ENCODE results near the gene LRMDA.

LRMDA gene

GRCh38 chr10:75722020-75722419, 290.6 kb downstream of the LRMDA start:
- Histone ChIP-seq H3K27ac (ENCODE audit: low read depth, low read length) (no peak overlapping the region), H3K36me3 (ENCODE audit: control insufficient read depth, insufficient read depth, low read length) (no peaks in the 10 kb centered on the region), H3K4me3 (ENCODE audit: low read depth, low read length) (no peak overlapping the region), H3K9ac (ENCODE audit: low read depth, low read length) (no peak overlapping the region), H3K9me3 (ENCODE audit: control insufficient read depth, insufficient read depth, low read length) (no peaks in the 10 kb centered on the region), H3K27me3 (ENCODE audit: control insufficient read depth, insufficient read depth, low read length) (no peaks in the 10 kb centered on the region), H3K4me1 (ENCODE audit: control insufficient read depth, insufficient read depth, low read length) (no peaks in the 10 kb centered on the region)

- Histone ChIP-seq H3K36me3 (ENCODE audit: control insufficient read depth, insufficient read depth, low read length) (no peaks in the 10 kb centered on the region), H3K4me3 (ENCODE audit: low read depth, low read length) (no peak overlapping the region), H3K27me3 (ENCODE audit: control insufficient read depth, insufficient read depth, low read length) (no peaks in the 10 kb centered on the region), H3K9ac (ENCODE audit: low read depth, low read length) (no peak overlapping the region), H3K27ac (ENCODE audit: low read depth, low read length) (no peak overlapping the region), H3K9me3 (ENCODE audit: control insufficient read depth, insufficient read depth, low read length) (no peaks in the 10 kb centered on the region), H3K4me1 (ENCODE audit: control insufficient read depth, insufficient read depth, low read length) (no peaks in the 10 kb centered on the region)
Observed at GRCh38 chr10:75722609-75723008, 291.2 kb downstream of the LRMDA start.

- H3K36me3 ChIP-seq (ENCODE audit: control insufficient read depth, insufficient read depth, low read length): no peaks in the 10 kb centered on the region
- H3K4me3 ChIP-seq (ENCODE audit: low read depth, low read length): no peak overlapping the region
- no peaks in the 10 kb centered on the region for H3K4me1 ChIP-seq (ENCODE audit: control insufficient read depth, insufficient read depth, low read length)
- no peaks in the 10 kb centered on the region for H3K27me3 ChIP-seq (ENCODE audit: control insufficient read depth, insufficient read depth, low read length)
- no peaks in the 10 kb centered on the region for H3K9me3 ChIP-seq (ENCODE audit: control insufficient read depth, insufficient read depth, low read length)
- H3K27ac ChIP-seq (ENCODE audit: low read depth, low read length): no peak overlapping the region
- H3K9ac ChIP-seq (ENCODE audit: low read depth, low read length): no peak overlapping the region
Observed at GRCh38 chr10:75723319-75723980, 292.0 kb downstream of the LRMDA start.

GRCh38 chr10:75724047-75724446, 292.6 kb downstream of the LRMDA start:
- H3K36me3 ChIP-seq (ENCODE audit: control insufficient read depth, insufficient read depth, low read length): no peaks in the 10 kb centered on the region
- no peak overlapping the region for H3K9ac ChIP-seq (ENCODE audit: low read depth, low read length)
- no peaks in the 10 kb centered on the region for H3K4me1 ChIP-seq (ENCODE audit: control insufficient read depth, insufficient read depth, low read length)

GRCh38 chr10:75726522-75727483, 295.4 kb downstream of the LRMDA start:
- H3K4me1 ChIP-seq (ENCODE audit: control insufficient read depth, insufficient read depth, low read length): no peaks in the 10 kb centered on the region
- no peak overlapping the region for H3K27ac ChIP-seq (ENCODE audit: low read depth, low read length)
- no peaks in the 10 kb centered on the region for H3K36me3 ChIP-seq (ENCODE audit: control insufficient read depth, insufficient read depth, low read length)
- no peak overlapping the region for H3K9ac ChIP-seq (ENCODE audit: low read depth, low read length)
- H3K27me3 ChIP-seq (ENCODE audit: control insufficient read depth, insufficient read depth, low read length): no peaks in the 10 kb centered on the region
- no peak overlapping the region for H3K4me3 ChIP-seq (ENCODE audit: low read depth, low read length)
- H3K9me3 ChIP-seq (ENCODE audit: control insufficient read depth, insufficient read depth, low read length): no peaks in the 10 kb centered on the region

More at GRCh38 chr10:75724047-75724446, 292.6 kb downstream of the LRMDA start:
- Histone ChIP-seq H3K9me3 (ENCODE audit: control insufficient read depth, insufficient read depth, low read length) (no peaks in the 10 kb centered on the region), H3K27me3 (ENCODE audit: control insufficient read depth, insufficient read depth, low read length) (no peaks in the 10 kb centered on the region), H3K4me3 (ENCODE audit: low read depth, low read length) (no peak overlapping the region), H3K27ac (ENCODE audit: low read depth, low read length) (no peak overlapping the region)

- Histone ChIP-seq H3K36me3 (ENCODE audit: control insufficient read depth, insufficient read depth, low read length) (no peaks in the 10 kb centered on the region), H3K27ac (ENCODE audit: low read depth, low read length) (no peak overlapping the region), H3K9me3 (ENCODE audit: control insufficient read depth, insufficient read depth, low read length) (no peaks in the 10 kb centered on the region), H3K27me3 (ENCODE audit: control insufficient read depth, insufficient read depth, low read length) (no peaks in the 10 kb centered on the region), H3K4me3 (ENCODE audit: low read depth, low read length) (no peak overlapping the region), H3K9ac (ENCODE audit: low read depth, low read length) (no peak overlapping the region), H3K4me1 (ENCODE audit: control insufficient read depth, insufficient read depth, low read length) (no peaks in the 10 kb centered on the region)
Observed at GRCh38 chr10:75730847-75731246, 299.4 kb downstream of the LRMDA start.

GRCh38 chr10:75733135-75733890, 301.9 kb downstream of the LRMDA start:
- no peaks in the 10 kb centered on the region for H3K27me3 ChIP-seq (ENCODE audit: control insufficient read depth, insufficient read depth, low read length)
- no peaks in the 10 kb centered on the region for H3K9me3 ChIP-seq (ENCODE audit: control insufficient read depth, insufficient read depth, low read length)
- no peak overlapping the region for H3K9ac ChIP-seq (ENCODE audit: low read depth, low read length)
- no peaks in the 10 kb centered on the region for H3K36me3 ChIP-seq (ENCODE audit: control insufficient read depth, insufficient read depth, low read length)
- H3K4me3 ChIP-seq (ENCODE audit: low read depth, low read length): no peak overlapping the region
- H3K4me1 ChIP-seq (ENCODE audit: control insufficient read depth, insufficient read depth, low read length): no peaks in the 10 kb centered on the region
- H3K27ac ChIP-seq (ENCODE audit: low read depth, low read length): no peak overlapping the region

- H3K4me1 ChIP-seq (ENCODE audit: control insufficient read depth, insufficient read depth, low read length): no peaks in the 10 kb centered on the region
Observed at GRCh38 chr10:75736151-75736640, 304.8 kb downstream of the LRMDA start.

GRCh38 chr10:75736889-75737579, 305.6 kb downstream of the LRMDA start:
- Histone ChIP-seq H3K4me1 (ENCODE audit: control insufficient read depth, insufficient read depth, low read length) (no peaks in the 10 kb centered on the region), H3K27ac (ENCODE audit: low read depth, low read length) (no peak overlapping the region), H3K36me3 (ENCODE audit: control insufficient read depth, insufficient read depth, low read length) (no peaks in the 10 kb centered on the region), H3K9me3 (ENCODE audit: control insufficient read depth, insufficient read depth, low read length) (no peaks in the 10 kb centered on the region), H3K9ac (ENCODE audit: low read depth, low read length) (no peak overlapping the region), H3K4me3 (ENCODE audit: low read depth, low read length) (no peak overlapping the region), H3K27me3 (ENCODE audit: control insufficient read depth, insufficient read depth, low read length) (no peaks in the 10 kb centered on the region)

More at GRCh38 chr10:75736151-75736640, 304.8 kb downstream of the LRMDA start:
- Histone ChIP-seq H3K36me3 (ENCODE audit: control insufficient read depth, insufficient read depth, low read length) (no peaks in the 10 kb centered on the region), H3K27me3 (ENCODE audit: control insufficient read depth, insufficient read depth, low read length) (no peaks in the 10 kb centered on the region), H3K27ac (ENCODE audit: low read depth, low read length) (no peak overlapping the region), H3K9ac (ENCODE audit: low read depth, low read length) (no peak overlapping the region), H3K9me3 (ENCODE audit: control insufficient read depth, insufficient read depth, low read length) (no peaks in the 10 kb centered on the region), H3K4me3 (ENCODE audit: low read depth, low read length) (no peak overlapping the region)

- no peaks in the 10 kb centered on the region for H3K9me3 ChIP-seq (ENCODE audit: control insufficient read depth, insufficient read depth, low read length)
- no peak overlapping the region for H3K4me3 ChIP-seq (ENCODE audit: low read depth, low read length)
- H3K36me3 ChIP-seq (ENCODE audit: control insufficient read depth, insufficient read depth, low read length): no peaks in the 10 kb centered on the region
- H3K27ac ChIP-seq (ENCODE audit: low read depth, low read length): no peak overlapping the region
- no peak overlapping the region for H3K9ac ChIP-seq (ENCODE audit: low read depth, low read length)
- no peaks in the 10 kb centered on the region for H3K27me3 ChIP-seq (ENCODE audit: control insufficient read depth, insufficient read depth, low read length)
- H3K4me1 ChIP-seq (ENCODE audit: control insufficient read depth, insufficient read depth, low read length): no peaks in the 10 kb centered on the region
Observed at GRCh38 chr10:75737580-75737949, 306.1 kb downstream of the LRMDA start.

Measured in HUES48 (cell line).